ENCODE data around the gene ARID3C. TPM values are rescaled to one million over a fixed set of nuclear protein-coding genes. Genes with fewer than 3 reads are reported as not detected.

ARID3C gene
- total RNA-seq, 4 donors from 2014 or later = not detected

- intact Hi-C loops (cut with DNase I; ENCODE audit: low total_unique reads) (no loop called here), in situ Hi-C loops (cut with MboI; ENCODE audit: low sequenced_read_pairs in 4 of 4) (no loop called here)
- no peak for TF ChIP-seq CTCF (IDR thresholded peaks at IDR 0.05 in 4 of 5, conservative IDR thresholded peaks at IDR 0.05 in 1 of 5)
- no peak for TF ChIP-seq POLR2A (IDR thresholded peaks at IDR 0.05)
- ATAC-seq (no peak), DNase-seq (no peak)
- H3K4me3 ChIP-seq = no peak overlapping the region
- H3K4me1 ChIP-seq = peaks cover under 1 to 24% of the 10 kb centered on the region in 2 donors
- H3K27ac ChIP-seq = no peak overlapping the region
- H3K27me3 ChIP-seq = no peaks in the 10 kb centered on the region
- no peaks in the 10 kb centered on the region for H3K9me3 ChIP-seq
- no peaks in the 10 kb centered on the region for H3K36me3 ChIP-seq
Measured at GRCh38 chr9:34577400-34578240, 51.2 kb downstream of the ARID3C start.

- TF ChIP-seq CTCF (IDR thresholded peaks at IDR 0.05 in 4 of 5, conservative IDR thresholded peaks at IDR 0.05 in 1 of 5) (no peak), POLR2A (IDR thresholded peaks at IDR 0.05) (no peak)
- no peak overlapping the region for H3K27ac ChIP-seq
- DNase-seq (no peak), ATAC-seq (no peak)
- in situ Hi-C loops (cut with MboI; ENCODE audit: low sequenced_read_pairs in 4 of 4) (no loop called here), intact Hi-C loops (cut with DNase I; ENCODE audit: low total_unique reads) (no loop called here)
- H3K27me3 ChIP-seq = no peaks in the 10 kb centered on the region
- no peaks in the 10 kb centered on the region for H3K9me3 ChIP-seq
- no peak overlapping the region for H3K4me3 ChIP-seq
- no peaks in the 10 kb centered on the region for H3K36me3 ChIP-seq
- H3K4me1 ChIP-seq = peaks cover 7 to 29% of the 10 kb centered on the region in 2 donors
Measured at GRCh38 chr9:34576597-34577399, 52.1 kb downstream of the ARID3C start.

- intact Hi-C loops (cut with DNase I; ENCODE audit: low total_unique reads) (no loop called here), in situ Hi-C loops (cut with MboI; ENCODE audit: low sequenced_read_pairs in 4 of 4) (no loop called here)
- H3K36me3 ChIP-seq = no peaks in the 10 kb centered on the region
- no peak overlapping the region for H3K27ac ChIP-seq
- no peak for ATAC-seq
- no peaks in the 10 kb centered on the region for H3K9me3 ChIP-seq
- no peak overlapping the region for H3K4me3 ChIP-seq
- H3K27me3 ChIP-seq = no peaks in the 10 kb centered on the region
- DNase-seq = no peak
- peaks cover 15 to 32% of the 10 kb centered on the region in 2 donors for H3K4me1 ChIP-seq
- TF ChIP-seq POLR2A (IDR thresholded peaks at IDR 0.05) = no peak
- TF ChIP-seq CTCF (IDR thresholded peaks at IDR 0.05 in 4 of 5, conservative IDR thresholded peaks at IDR 0.05 in 1 of 5) = no peak
Measured at GRCh38 chr9:34575862-34576596, 52.8 kb downstream of the ARID3C start.

- no peak for ATAC-seq
- Histone ChIP-seq H3K9me3 (no peaks in the 10 kb centered on the region), H3K27me3 (no peaks in the 10 kb centered on the region), H3K27ac (no peak overlapping the region), H3K4me1 (peaks cover 20 to 32% of the 10 kb centered on the region in 2 donors), H3K4me3 (no peak overlapping the region), H3K36me3 (no peaks in the 10 kb centered on the region)
- in situ Hi-C loops (cut with MboI; ENCODE audit: low sequenced_read_pairs in 4 of 4) = no loop called here
- no peak for DNase-seq
- intact Hi-C loops (cut with DNase I; ENCODE audit: low total_unique reads) = no loop called here
- TF ChIP-seq POLR2A (IDR thresholded peaks at IDR 0.05) = no peak
- no peak for TF ChIP-seq CTCF (IDR thresholded peaks at IDR 0.05 in 4 of 5, conservative IDR thresholded peaks at IDR 0.05 in 1 of 5)
Measured at GRCh38 chr9:34575241-34575640, 53.6 kb downstream of the ARID3C start.
